PC-9 (cell line): ENCODE data around the gene PRF1. TPM values are rescaled to one million over a fixed set of nuclear protein-coding genes. Genes with fewer than 3 reads are reported as not detected.

Experiments used
- BruUV-seq: library from RNA; stranded (reverse); fragments of 400-500 nt; replicated peaks from 2 replicates; lab custom pipeline; 2021; lab: Mats Ljungman, UMichigan
- CTCF ChIA-PET: fragments of 300-600 bp; sonication (Branson Sonifier 250); formaldehyde crosslinking; loops from one replicate; lab custom pipeline; 2022; ENCODE audit warnings: antibody characterized with exemption; lab: Charles Lee
- POLR2A ChIA-PET: fragments of 300-600 bp; sonication (Branson Sonifier 250); formaldehyde crosslinking; loops from one replicate; lab custom pipeline; 2022; ENCODE audit warnings: antibody characterized with exemption; ENCODE audit not compliant: unreplicated experiment; lab: Charles Lee
- DNase-seq, 2 experiments: peaks; one replicate each; pipeline versions ENCODE4 v3.0.0 to v3.0.0-alpha.2; 2015 to 2022; ENCODE audit warnings: mixed read lengths in 1 of 2
- H2AFZ ChIP-seq: fragments of 200-600 bp; sonication (generic); 2 replicates; pipeline ENCODE4 v1.8.1; 2017; ENCODE audit warnings: antibody characterized with exemption
- H3F3A ChIP-seq: fragments of 200-600 bp; sonication (generic); 2 replicates; pipeline ENCODE4 v1.8.1; 2017; ENCODE audit warnings: antibody characterized with exemption, mild to moderate bottlenecking, low read depth; ENCODE audit not compliant: insufficient read depth
- H3K27ac ChIP-seq: fragments of 200-600 bp; sonication (generic); 2 replicates; pipeline ENCODE4 v1.6.1; 2016; ENCODE audit warnings: mixed run types
- H3K27me3 ChIP-seq: fragments of 200-600 bp; sonication (generic); 2 replicates; pipeline ENCODE4 v1.6.1; 2016; ENCODE audit warnings: low read depth, mixed run types; ENCODE audit not compliant: insufficient read depth
- H3K36me3 ChIP-seq: fragments of 200-600 bp; sonication (generic); 2 replicates; pipeline ENCODE4 v1.6.1; 2016; ENCODE audit warnings: low read depth, mixed run types
- H3K4me1 ChIP-seq: fragments of 200-600 bp; sonication (generic); replicated peaks from 2 replicates; pipeline ENCODE4 v1.6.1; 2016; ENCODE audit warnings: mixed run types; ENCODE audit not compliant: insufficient read depth
- H3K4me2 ChIP-seq: fragments of 200-600 bp; sonication (generic); 2 replicates; pipeline ENCODE4 v1.6.1; 2017; ENCODE audit warnings: mixed run types
- H3K4me3 ChIP-seq: fragments of 200-600 bp; sonication (generic); 2 replicates; pipeline ENCODE4 v1.6.1; 2016; ENCODE audit warnings: mixed run types
- H3K79me2 ChIP-seq: fragments of 200-600 bp; sonication (generic); 2 replicates; pipeline ENCODE4 v1.6.1; 2017; ENCODE audit warnings: low read depth, mixed run types
- H3K9me2 ChIP-seq: fragments of 200-600 bp; sonication (generic); 2 replicates; pipeline ENCODE4 v1.8.1; 2017; ENCODE audit warnings: mild to moderate bottlenecking; ENCODE audit not compliant: insufficient read depth
- H3K9me3 ChIP-seq: fragments of 200-600 bp; sonication (generic); 2 replicates; pipeline ENCODE4 v1.8.1; 2016; ENCODE audit warnings: low read depth; ENCODE audit not compliant: insufficient read depth
- H4K20me1 ChIP-seq: fragments of 200-600 bp; sonication (generic); 2 replicates; pipeline ENCODE4 v1.8.1; 2017; ENCODE audit not compliant: insufficient read depth
- CTCF ChIP-seq: fragments of 200-600 bp; sonication (generic); conservative IDR thresholded peaks from 2 replicates; pipeline ENCODE4 v1.6.1; 2017; ENCODE audit warnings: mixed run types, antibody characterized with exemption, mild to moderate bottlenecking, moderate library complexity
- EZH2 ChIP-seq: fragments of 200-600 bp; sonication (generic); IDR thresholded peaks from 2 replicates; pipeline ENCODE4 v1.8.0; 2017; ENCODE audit warnings: antibody characterized with exemption, low read depth
- intact Hi-C: fragments of 100-400 bp; cut with micrococcal nuclease; formaldehyde crosslinking; loops from one replicate; pipeline ENCODE4 v1.10.0; 2022; ENCODE audit not compliant: unreplicated experiment
- total RNA-seq: library from RNA; stranded (reverse); gene quantifications from 2 replicates; pipeline ENCODE4 v1.2.3, GENCODE V29; 2021

The PRF1 gene
- total RNA-seq, 1 experiment from 2014 or later = not detected

GRCh38 chr10:70558295-70558694, 44.2 kb downstream of the PRF1 start:
- POLR2A ChIA-PET = no interaction called here
- Histone ChIP-seq H3K36me3 (no peaks in the 10 kb centered on the region), H3K79me2 (no peaks in the 10 kb centered on the region), H4K20me1 (no peaks in the 10 kb centered on the region), H3K4me2 (no peak overlapping the region), H2AFZ (no peak overlapping the region), H3K4me3 (no peak overlapping the region), H3F3A (peaks cover 4% of the 10 kb centered on the region; the same call in 1 of the 2 replicates), H3K27ac (no peak overlapping the region), H3K27me3 (no peaks in the 10 kb centered on the region), H3K9me3 (no peaks in the 10 kb centered on the region), H3K9me2 (no peaks in the 10 kb centered on the region), H3K4me1 (no peaks in the 10 kb centered on the region)
- CTCF ChIA-PET = no interaction called here
- TF ChIP-seq EZH2 = no peak
- TF ChIP-seq CTCF = no peak
- DNase-seq = no peak
- intact Hi-C loops = loop anchor here (10.0 kb wide), 1 partner anchor 727 kb away; no protein-coding TSS in a partner anchor
- BruUV-seq = no TSS peak

- TF ChIP-seq CTCF = no peak
- TF ChIP-seq EZH2 = no peak
- H3K9me3 ChIP-seq = no peaks in the 10 kb centered on the region
- no peaks in the 10 kb centered on the region for H3K27me3 ChIP-seq
- POLR2A ChIA-PET = no interaction called here
- CTCF ChIA-PET = no interaction called here
- no peak overlapping the region for H3K4me2 ChIP-seq
- no peak overlapping the region for H3K4me3 ChIP-seq
- no peak overlapping the region for H2AFZ ChIP-seq
- H4K20me1 ChIP-seq = no peaks in the 10 kb centered on the region
- no peaks in the 10 kb centered on the region for H3K4me1 ChIP-seq
- H3F3A ChIP-seq = peaks cover 4% of the 10 kb centered on the region; the same call in 1 of the 2 replicates
- no peaks in the 10 kb centered on the region for H3K79me2 ChIP-seq
- no peaks in the 10 kb centered on the region for H3K9me2 ChIP-seq
- no peak overlapping the region for H3K27ac ChIP-seq
- H3K36me3 ChIP-seq = no peaks in the 10 kb centered on the region
- no peak for DNase-seq
- BruUV-seq = no TSS peak
- intact Hi-C loops = loop anchor here (10.0 kb wide), 1 partner anchor 727 kb away; no protein-coding TSS in a partner anchor
Observed at GRCh38 chr10:70557876-70558275, 44.7 kb downstream of the PRF1 start.

- Histone ChIP-seq H3K4me3 (no peak overlapping the region), H3K9me3 (no peaks in the 10 kb centered on the region), H3K36me3 (no peaks in the 10 kb centered on the region), H2AFZ (no peak overlapping the region), H3K4me2 (no peak overlapping the region), H3K27me3 (no peaks in the 10 kb centered on the region), H3F3A (peaks cover 4% of the 10 kb centered on the region; the same call in 1 of the 2 replicates), H3K9me2 (no peaks in the 10 kb centered on the region), H3K4me1 (no peaks in the 10 kb centered on the region), H3K79me2 (no peaks in the 10 kb centered on the region), H4K20me1 (no peaks in the 10 kb centered on the region), H3K27ac (no peak overlapping the region)
- TF ChIP-seq CTCF (no peak), EZH2 (no peak)
- ChIA-PET CTCF (no interaction called here), POLR2A (no interaction called here)
- DNase-seq = no peak
- intact Hi-C loops = loop anchor here (10.0 kb wide), 1 partner anchor 728 kb away; no protein-coding TSS in a partner anchor
- BruUV-seq = no TSS peak
Observed at GRCh38 chr10:70557086-70557845, 45.3 kb downstream of the PRF1 start.
